M059J (cell line): ENCODE results near the gene FIGLA. TPM values are rescaled to one million over a fixed set of nuclear protein-coding genes. Genes with fewer than 3 reads are reported as not detected.

Experiments
- DNase-seq: peaks from one replicate; pipeline ENCODE4 v3.0.0-alpha.2; 2012; ENCODE audit warnings: low read depth
- total RNA-seq: library from RNA; depleted of rRNA; stranded (reverse); fragments of >200 nt; shearing (Covaris generic); gene quantifications from 2 replicates; pipeline ENCODE4 v1.2.3, GENCODE V29; 2014; rRNA removed

FIGLA gene
- not detected in 2 replicates for total RNA-seq

DNA sequence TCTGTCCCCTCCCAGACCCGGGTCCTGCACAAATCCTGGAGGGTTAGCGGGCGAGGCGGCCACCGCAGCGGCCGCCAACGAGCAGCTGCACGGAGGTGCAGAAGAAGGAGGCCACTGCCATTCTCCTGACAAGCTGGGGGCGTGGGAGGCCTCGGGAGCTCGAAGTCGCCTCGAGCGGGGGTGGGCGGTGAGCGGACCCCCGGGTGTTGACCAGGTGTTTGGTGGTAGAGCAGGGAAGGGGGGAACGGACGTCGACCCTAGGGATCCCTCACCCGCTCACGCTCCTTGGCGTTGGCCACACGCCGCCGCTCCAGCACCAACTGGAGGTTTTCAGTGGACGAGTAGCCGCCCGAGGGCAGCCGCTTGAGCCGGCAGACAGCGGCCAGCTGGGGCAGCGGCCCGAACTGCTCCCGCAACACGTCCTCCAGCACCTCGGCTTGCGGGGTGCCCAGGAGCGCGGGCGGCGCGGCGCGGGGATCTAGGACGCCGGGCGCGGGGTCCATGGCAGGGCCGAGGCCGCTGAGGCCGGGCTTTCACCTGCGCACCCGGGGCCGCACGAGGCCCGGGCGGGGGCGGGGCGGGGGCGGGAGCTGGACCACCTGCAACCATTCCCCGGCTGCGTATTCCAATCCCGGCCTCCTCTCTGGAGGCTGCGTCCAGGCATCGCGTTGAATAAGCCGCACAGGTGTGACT is at the start of gene FIGLA:
TSS of gene FIGLA (minus strand) at position 508 of the 693 bp plus-strand sequence. CDS start at position 503, 5 bp downstream.
- no peak for DNase-seq

DNA sequence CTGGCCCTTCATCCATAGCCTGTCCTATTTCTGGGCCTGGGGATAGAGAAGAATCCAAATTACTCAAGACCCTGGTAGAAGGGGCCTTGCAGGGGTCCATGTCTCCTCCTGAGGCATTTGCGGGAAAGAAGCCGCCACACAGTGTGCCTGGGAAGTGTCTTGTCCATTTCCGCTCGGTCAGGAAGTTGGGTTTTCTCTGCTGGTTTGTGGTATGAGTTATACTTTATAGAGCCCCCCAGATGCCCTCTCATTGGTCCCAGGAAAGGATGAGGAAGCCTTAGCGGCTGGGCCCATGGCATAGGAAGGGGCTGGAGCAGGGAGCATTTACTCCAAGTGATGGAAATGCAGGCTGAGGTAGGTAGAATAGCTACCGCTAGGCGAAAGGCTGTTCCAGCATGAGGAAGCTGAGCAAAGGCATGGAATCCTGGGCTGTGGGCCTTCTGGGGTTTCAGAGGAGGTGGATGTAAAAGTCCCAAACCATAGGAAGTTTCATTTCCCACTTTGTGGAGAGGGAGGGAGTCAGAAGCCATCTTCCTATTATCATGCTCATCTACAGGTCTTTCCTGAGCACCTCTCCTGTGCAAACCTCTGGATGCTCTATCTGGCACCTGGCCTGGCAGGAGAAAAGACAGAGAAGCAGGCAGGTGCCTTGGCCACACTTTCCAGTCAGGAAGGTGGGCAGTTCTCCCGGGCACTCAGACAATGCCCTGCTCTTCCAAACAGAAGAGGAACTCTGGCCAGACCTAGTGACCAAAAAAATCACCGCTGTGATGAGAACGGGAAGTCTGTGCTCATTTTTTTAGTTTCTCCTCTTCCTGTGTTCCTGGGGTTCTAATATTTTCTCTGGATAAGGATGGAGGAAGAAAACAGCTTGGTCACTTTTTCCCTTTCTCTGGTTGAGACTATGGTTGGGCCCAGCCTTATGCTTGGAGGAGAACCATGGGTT is 47.8 kb upstream of the FIGLA start:
- DNase-seq = no peak

DNA sequence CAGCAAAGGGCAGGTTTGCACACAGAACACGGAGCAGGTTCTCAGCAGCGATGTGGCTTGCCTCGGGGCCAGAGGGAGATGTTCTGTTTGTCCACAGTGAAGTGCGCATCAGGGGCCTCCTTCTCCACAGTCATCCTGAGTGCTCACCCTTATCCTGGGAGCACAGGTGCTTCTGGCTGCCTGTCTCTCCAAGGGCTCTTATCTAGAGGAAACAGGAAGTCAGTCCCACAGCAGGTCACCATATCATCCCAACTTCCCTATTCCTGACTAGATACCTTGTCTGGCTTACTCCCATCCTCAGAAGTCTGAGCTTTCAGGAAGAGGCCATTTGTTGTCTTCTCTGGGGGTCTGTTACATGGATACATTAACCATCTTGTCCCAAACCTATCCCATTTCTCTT is 45.2 kb upstream of the FIGLA start, which contains the start of gene CD207:
TSS of gene CD207 (minus strand) at position 174 of the 400 bp plus-strand sequence. CDS start at position 134, 40 bp downstream.
- DNase-seq = no peak

- no peak for DNase-seq
Observed at GRCh38 chr2:70834881-70835280, 44.4 kb upstream of the FIGLA start.

- no peak for DNase-seq
Observed at GRCh38 chr2:70834106-70834505, 43.7 kb upstream of the FIGLA start.

- no peak for DNase-seq
Observed at GRCh38 chr2:70833246-70833645, 42.8 kb upstream of the FIGLA start.

GRCh38 chr2:70832386-70832785 is 41.9 kb upstream of the FIGLA start:
- DNase-seq = no peak

- DNase-seq = no peak
Observed at GRCh38 chr2:70831861-70832260, 41.4 kb upstream of the FIGLA start.

GRCh38 chr2:70830366-70830765 is 39.9 kb upstream of the FIGLA start:
- no peak for DNase-seq

GRCh38 chr2:70829916-70830315 is 39.5 kb upstream of the FIGLA start:
- no peak for DNase-seq

DNA sequence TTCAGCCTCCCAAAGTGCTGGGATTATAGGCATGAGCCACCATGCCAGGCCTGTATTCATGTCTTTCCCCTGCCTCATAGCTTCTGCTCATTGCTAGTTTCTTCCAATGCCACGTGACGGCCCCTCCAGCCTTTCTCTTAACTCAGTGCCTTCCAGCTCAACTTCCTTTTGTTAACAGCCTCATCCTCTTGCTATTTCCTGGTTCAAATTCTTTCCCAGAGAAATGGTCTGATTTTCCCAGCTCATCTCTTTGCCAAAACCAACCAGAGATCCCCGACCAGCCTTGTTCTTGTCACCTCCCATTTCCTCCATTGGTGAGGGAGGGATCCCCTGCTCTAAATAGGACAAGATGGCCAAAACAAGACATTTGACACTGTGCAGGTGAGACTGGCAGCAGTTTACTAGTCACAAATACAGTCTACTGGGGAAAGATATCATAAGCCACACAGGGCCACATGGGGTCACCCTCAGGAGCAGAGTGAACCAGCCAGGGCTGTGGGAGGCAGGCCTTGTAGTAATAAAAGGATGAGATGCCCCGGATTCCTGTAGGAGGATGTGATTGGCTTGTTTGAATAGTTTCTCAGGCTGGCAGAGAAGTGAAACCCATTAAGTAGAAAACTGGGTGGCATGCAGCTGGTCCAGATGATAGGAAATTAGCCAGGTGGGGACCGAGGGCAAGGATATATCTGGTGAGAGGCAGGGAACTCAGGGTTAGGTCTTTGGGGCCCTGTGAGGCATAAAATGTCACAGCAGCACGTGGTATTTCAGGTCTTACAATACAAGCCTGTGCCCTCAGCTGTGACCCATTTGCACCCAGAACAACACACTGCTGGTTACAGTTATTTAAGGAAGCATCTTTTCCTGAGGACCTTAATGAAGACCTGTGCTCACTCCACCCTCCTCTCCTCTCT is 38.7 kb upstream of the FIGLA start:
- peak; percentile 71 for DNase-seq

GRCh38 chr2:70828115-70828514 is 37.7 kb upstream of the FIGLA start:
- DNase-seq = no peak

- no peak for DNase-seq
Observed at GRCh38 chr2:70827388-70827787, 36.9 kb upstream of the FIGLA start.

DNA sequence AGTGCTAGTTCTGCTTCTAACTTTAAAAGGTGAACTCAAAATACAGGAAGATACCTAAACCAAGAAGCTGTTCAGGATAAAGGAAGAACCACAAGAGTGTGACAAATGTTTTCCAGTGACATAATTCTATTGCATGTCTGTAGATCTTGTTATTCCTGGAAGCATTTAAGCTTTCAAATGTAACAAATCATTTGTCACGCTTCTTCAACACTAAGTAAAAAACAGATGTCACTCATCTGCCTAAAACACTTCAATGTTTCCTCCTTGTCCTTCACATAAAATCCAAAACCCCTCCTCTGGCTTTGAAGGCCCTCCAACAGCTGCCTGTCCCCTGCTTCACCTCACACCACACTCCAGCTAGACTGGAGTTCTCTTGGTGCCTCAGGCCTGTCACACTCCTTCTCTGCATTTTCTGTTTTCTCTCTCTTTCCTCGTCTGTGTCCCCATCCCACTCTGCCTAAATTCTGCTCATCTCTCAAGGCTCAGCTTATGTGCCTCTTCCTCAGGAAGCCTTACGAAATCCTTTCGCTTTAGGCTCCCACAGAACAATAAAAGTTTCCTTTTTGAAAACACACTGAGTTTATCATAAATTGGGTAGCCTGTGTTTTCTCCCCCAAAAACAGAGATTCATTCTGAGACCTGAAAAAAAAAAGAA is 36.4 kb upstream of the FIGLA start:
- DNase-seq = peak; percentile 13

- no peak for DNase-seq
Observed at GRCh38 chr2:70823249-70823648, 32.8 kb upstream of the FIGLA start.

DNA sequence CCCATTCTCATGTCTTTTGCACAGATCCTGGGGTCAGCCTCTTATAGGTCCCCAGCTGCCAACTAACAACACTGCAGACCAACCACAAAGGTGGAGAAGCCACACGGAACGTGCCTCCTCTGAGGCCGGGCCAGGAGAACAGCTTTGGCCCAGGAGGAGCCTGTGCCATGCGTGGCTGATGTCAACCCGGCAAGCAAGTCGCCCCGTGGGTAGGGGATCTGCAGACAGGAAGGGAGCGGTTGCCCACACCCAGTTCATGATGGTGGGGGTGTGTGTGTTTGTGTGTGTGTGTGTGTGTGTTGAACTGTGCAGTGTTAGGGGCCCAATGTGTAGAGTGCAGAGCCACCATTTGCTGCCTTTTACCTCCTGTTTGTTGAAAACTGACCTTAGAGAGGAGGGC is 32.4 kb upstream of the FIGLA start:
- DNase-seq = no peak

DNA sequence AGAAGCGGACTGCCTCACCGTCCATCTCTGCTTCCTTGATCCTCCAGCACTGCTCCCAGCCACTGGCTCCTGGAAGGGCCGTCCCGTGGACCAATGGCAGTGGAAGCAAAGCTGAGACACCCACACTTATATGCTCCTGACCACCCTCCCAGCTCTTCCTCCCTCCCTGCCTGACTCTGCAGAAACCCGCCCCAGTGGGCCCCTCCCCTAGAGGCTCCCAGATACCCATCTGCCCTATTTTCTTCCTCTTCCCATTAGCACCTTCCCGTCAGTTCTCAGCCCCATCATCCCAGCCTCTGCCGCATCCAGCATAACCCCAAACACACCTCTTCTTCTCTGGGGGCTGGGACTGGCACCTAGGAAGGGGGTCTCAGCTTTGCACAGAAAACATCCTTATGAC is 30.1 kb upstream of the FIGLA start, which contains the start of gene CLEC4F:
TSS of gene CLEC4F (minus strand) at position 101 of the 400 bp plus-strand sequence. CDS start at position 25, 76 bp downstream.
- DNase-seq = no peak

DNA sequence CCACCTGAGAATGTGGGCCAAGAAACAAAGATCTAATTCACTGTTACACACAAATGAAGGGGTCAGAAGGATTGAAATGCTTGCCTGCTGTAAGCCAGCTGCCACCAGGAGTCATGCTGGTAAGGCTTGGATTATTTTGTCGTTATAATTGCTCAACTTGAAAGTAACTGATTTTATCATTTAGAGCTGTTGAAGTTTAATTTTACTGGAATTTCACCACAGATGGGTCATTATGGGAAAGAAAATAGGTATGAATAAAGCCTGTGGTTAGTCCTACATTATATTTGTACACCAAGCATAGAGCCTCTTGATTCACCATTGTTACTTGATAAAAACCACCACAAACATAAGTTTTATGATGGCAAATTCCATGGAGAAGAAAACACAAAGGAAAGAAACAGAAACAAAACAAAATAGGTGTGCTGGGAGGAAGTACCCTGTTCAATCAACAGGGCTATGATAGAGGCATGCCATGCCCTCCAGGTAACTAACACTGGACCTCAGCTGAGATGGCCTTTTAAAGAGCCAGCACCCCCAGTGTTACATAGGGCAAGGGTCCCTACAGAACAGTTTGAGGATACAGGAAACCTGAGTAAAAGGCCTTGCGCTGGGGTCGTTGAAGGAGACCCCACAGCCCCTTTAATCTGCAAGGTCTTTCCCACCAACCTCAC is 27.0 kb upstream of the FIGLA start:
- DNase-seq = no peak

DNA sequence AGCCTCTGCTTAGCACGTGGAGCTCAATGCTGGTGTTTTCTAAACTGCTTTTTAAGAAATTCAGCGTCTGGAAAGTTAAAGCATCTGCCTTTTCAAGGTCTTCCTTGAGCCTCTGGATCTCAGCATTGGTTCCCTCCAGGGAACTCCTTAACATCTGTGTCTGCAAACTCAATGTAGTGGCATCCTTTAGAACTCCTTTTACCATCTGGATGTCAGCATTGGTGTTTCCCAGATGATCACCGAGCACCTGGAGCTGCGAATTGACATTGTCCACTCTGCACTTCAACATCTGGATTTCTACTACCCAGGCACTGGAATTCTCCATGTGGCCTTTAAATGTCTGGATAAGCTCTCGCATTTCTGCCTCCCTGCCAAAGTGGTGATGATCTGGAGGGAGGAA is 26.3 kb upstream of the FIGLA start:
- no peak for DNase-seq
